K562 (cell line): ENCODE results near the gene MVD. TPM values are rescaled to one million over a fixed set of nuclear protein-coding genes. Genes with fewer than 3 reads are reported as not detected.

ENCODE experiments used
- ATAC-seq: fragments of 200-7000 bp; cut with Tn5 transposase; 3 replicates; pipeline ENCODE4 v1.9.1; 2020; ENCODE audit warnings: moderate library complexity
- BruUV-seq: library from RNA; stranded (reverse); fragments of 400-500 nt; replicated peaks from 2 replicates; lab custom pipeline; 2021; lab: Mats Ljungman, UMichigan
- CTCF ChIA-PET: fragments of 300-600 bp; formaldehyde crosslinking; extraction: SDS; loops from one replicate; lab custom pipeline; 2021; ENCODE audit warnings: low intra/inter-chr PET ratio; lab: Yijun Ruan, JAX
- POLR2A ChIA-PET: fragments of 300-600, 350-650 bp; sonication (Branson Sonifier 250); formaldehyde crosslinking; extraction: SDS; loops from one replicate; lab custom pipeline; 2021; ENCODE audit warnings: antibody characterized with exemption, inconsistent platforms; lab: Yijun Ruan, JAX
- DNase-seq, 4 experiments: peaks; one replicate each; pipeline versions ENCODE4 v3.0.0 to v3.0.0-alpha.2; 2011 to 2018; ENCODE audit warnings: low spot score in 3 of 4, mixed read lengths in 3 of 4; ENCODE audit errors: extremely low read depth in 1 of 4
- FAIRE-seq: peaks from 2 replicates; lab custom pipeline; 2011; peaks lifted over from hg19 to GRCh38; lab: Jason Lieb, UNC
- H2AFZ ChIP-seq: 2 replicates; pipeline ENCODE4 v1.6.0; 2011; ENCODE audit warnings: low read depth, low read length, control low read depth, inconsistent platforms
- H3K27ac ChIP-seq: fragments of 200-600 bp; 3 replicates; pipeline ENCODE4 v1.8.0; 2011; ENCODE audit warnings: low read depth, mild to moderate bottlenecking, control low read depth, inconsistent platforms, low read length, moderate library complexity, mixed read lengths; ENCODE audit errors: extremely low read depth
- H3K27me3 ChIP-seq, 2 experiments: fragments of 300-600 bp in 1 of 2; 2 replicates in 1 of 2; 3 replicates in 1 of 2; pipeline versions ENCODE4 v1.6.0 to v1.8.0; 2011; ENCODE audit warnings: inconsistent platforms in 2 of 2, low read length in 2 of 2, mild to moderate bottlenecking in 1 of 2, mixed read lengths in 1 of 2, moderate library complexity in 1 of 2; ENCODE audit not compliant: control insufficient read depth in 2 of 2, insufficient read depth in 2 of 2
- H3K36me3 ChIP-seq: fragments of 300-600 bp; 3 replicates; pipeline ENCODE4 v1.8.0; 2011; ENCODE audit warnings: mild to moderate bottlenecking, low read length, inconsistent platforms; ENCODE audit not compliant: control insufficient read depth, insufficient read depth
- H3K4me1 ChIP-seq, 2 experiments: fragments of 200-600 bp in 1 of 2; replicated peaks in 1 of 2; 2 replicates in 1 of 2; 3 replicates in 1 of 2; pipeline versions ENCODE4 v1.5.1 to v1.8.0; 2011; ENCODE audit warnings: inconsistent platforms in 2 of 2, low read length in 2 of 2, mild to moderate bottlenecking in 1 of 2, mixed read lengths in 1 of 2, moderate library complexity in 1 of 2; ENCODE audit not compliant: control insufficient read depth in 2 of 2, insufficient read depth in 2 of 2
- H3K4me2 ChIP-seq: 2 replicates; pipeline ENCODE4 v1.6.1; 2011; ENCODE audit warnings: low read length, control low read depth, inconsistent platforms, mixed read lengths; ENCODE audit not compliant: insufficient read depth
- H3K4me3 ChIP-seq: fragments of 200-600 bp; sonication (generic), shearing (Covaris generic); 2 replicates; pipeline ENCODE4 v1.5.1; 2016; ENCODE audit warnings: control low read depth, inconsistent platforms
- H3K79me2 ChIP-seq: fragments of 200-600 bp; 3 replicates; pipeline ENCODE4 v1.8.0; 2011; ENCODE audit warnings: low read length, inconsistent platforms; ENCODE audit not compliant: control insufficient read depth, insufficient read depth
- H3K9ac ChIP-seq, 2 experiments: 2 replicates each; pipeline versions ENCODE4 v1.6.0 to v1.6.1; 2011; ENCODE audit warnings: low read depth in 2 of 2, low read length in 2 of 2, control low read depth in 1 of 2, inconsistent platforms in 1 of 2, mild to moderate bottlenecking in 1 of 2, mixed read lengths in 1 of 2; ENCODE audit not compliant: insufficient read depth in 1 of 2
- H3K9me1 ChIP-seq: one replicate; pipeline ENCODE4 v1.6.0; 2011; ENCODE audit warnings: inconsistent platforms, mild to moderate bottlenecking, low read length, moderate library complexity; ENCODE audit not compliant: control insufficient read depth, insufficient read depth
- H3K9me3 ChIP-seq: replicated peaks from 2 replicates; pipeline ENCODE4 v1.5.1; 2011; ENCODE audit warnings: low read depth, low read length, inconsistent platforms; ENCODE audit not compliant: control insufficient read depth, insufficient read depth
- H4K20me1 ChIP-seq: replicated peaks from 2 replicates; pipeline ENCODE4 v1.6.1; 2011; ENCODE audit warnings: low read length, inconsistent platforms, mixed read lengths; ENCODE audit not compliant: control insufficient read depth, insufficient read depth
- EHMT2 ChIP-seq: fragments of 450-650 bp; IDR thresholded peaks from 2 replicates; pipeline ENCODE4 v1.6.1; 2018; ENCODE audit warnings: antibody characterized with exemption
- ETV6 ChIP-seq, 3 experiments: fragments of 150-350 bp in 1 of 3; sonication (generic) in 1 of 3; formaldehyde crosslinking in 1 of 3; IDR thresholded peaks; 2 replicates each; pipeline versions ENCODE4 v1.6.1 to v1.8.0; 2014 to 2022; ENCODE audit warnings: borderline replicate concordance in 2 of 3, low read depth in 2 of 3, antibody characterized with exemption in 1 of 3, low read length in 1 of 3, mild to moderate bottlenecking in 1 of 3, missing genetic modification reagents in 1 of 3
- FOXA1 ChIP-seq: fragments of 450-650 bp; IDR thresholded peaks from 2 replicates; pipeline ENCODE4 v1.6.1; 2016; ENCODE audit warnings: mild to moderate bottlenecking, borderline replicate concordance
- HDAC8 ChIP-seq: fragments of 450-650 bp; IDR thresholded peaks from 2 replicates; pipeline ENCODE4 v1.6.1; 2016; ENCODE audit warnings: mild to moderate bottlenecking, missing genetic modification characterization, moderate library complexity, missing compliant biosample characterization
- MAFF ChIP-seq: IDR thresholded peaks from 2 replicates; pipeline ENCODE4 v1.6.1; 2012; ENCODE audit warnings: low read length, improper control_type of control experiment
- NCOA1 ChIP-seq: fragments of 450-650 bp; IDR thresholded peaks from 2 replicates; pipeline ENCODE4 v1.6.1; 2016; ENCODE audit warnings: low read depth
- NFATC3 ChIP-seq: fragments of 450-650 bp; IDR thresholded peaks from 2 replicates; pipeline ENCODE4 v1.6.1; 2017; ENCODE audit warnings: mild to moderate bottlenecking
- POLR2B ChIP-seq: fragments of 450-650 bp; IDR thresholded peaks from 2 replicates; pipeline ENCODE4 v1.6.1; 2018; ENCODE audit warnings: low read depth; ENCODE audit not compliant: partially characterized antibody
- RBFOX2 ChIP-seq: fragments of 200-400 bp; formaldehyde crosslinking; IDR thresholded peaks from 2 replicates; pipeline ENCODE4 v1.6.1; 2017; ENCODE audit warnings: low read depth, mild to moderate bottlenecking, low read length, moderate library complexity
- SMAD4 ChIP-seq: fragments of 250-450 bp; sonication (Bioruptor Pico); conservative IDR thresholded peaks from 2 replicates; pipeline ENCODE4 v1.8.0; 2021; ENCODE audit warnings: inconsistent platforms, mild to moderate bottlenecking, moderate library complexity
- SNRNP70 ChIP-seq: fragments of 200-400 bp; formaldehyde crosslinking; optimal IDR thresholded peaks from 2 replicates; pipeline ENCODE3; 2017; ENCODE audit warnings: low read depth, low read length
- VEZF1 ChIP-seq: fragments of 200-800 bp; sonication (Bioruptor generic); IDR thresholded peaks from 2 replicates; pipeline ENCODE4 v1.6.1; 2017; ENCODE audit warnings: missing genetic modification characterization, missing compliant biosample characterization
- ZC3H4 ChIP-seq: sonication (generic); formaldehyde crosslinking; IDR thresholded peaks from 2 replicates; pipeline ENCODE4 v1.9.0; 2021; ENCODE audit warnings: missing genetic modification reagents, borderline replicate concordance
- ZNF184 ChIP-seq: sonication (generic); formaldehyde crosslinking; IDR thresholded peaks from 2 replicates; pipeline ENCODE4 v1.5.0; 2020; ENCODE audit warnings: missing genetic modification reagents
- WGBS: fragments of 100-300 bp; shearing (Covaris generic); methylation state at CpG from one replicate; pipeline ENCODE4 v1.1.6; 2016; ENCODE audit warnings: low coverage, mixed read lengths; ENCODE audit not compliant: insufficient coverage; ENCODE audit errors: missing lambda C conversion rate; 5-methylcytosine and 5-hydroxymethylcytosine counted together
- in situ Hi-C: fragments of 300-500 bp; cut with MboI; formaldehyde crosslinking; loops from 4 replicates; pipeline ENCODE4 v1.15.0; 2018; ENCODE audit warnings: inconsistent platforms, mixed read lengths
- intact Hi-C: fragments of 100-400 bp; cut with micrococcal nuclease; formaldehyde crosslinking; loops from 2 replicates; pipeline ENCODE4 v1.14.2; 2022
- polyA plus RNA-seq, 8 experiments: library from polyadenylated mRNA; depleted of rRNA in 4 of 8; stranded (reverse) in 5 of 8; unstranded in 3 of 8; fragments of >200 nt; fragmentation: Nextera tagmentation in 2 of 8; fragmentation: Illumina TruSeq in 1 of 8; extraction: Ambion mirVana in 2 of 8; extraction: Trizol in 1 of 8; gene quantifications; 2 replicates each; pipeline versions ENCODE4 v1.2.1 to v1.2.3, GENCODE V29; 2011 to 2014; ENCODE audit warnings: inconsistent platforms in 1 of 8, missing spikeins in 1 of 8
- total RNA-seq, 7 experiments: library from RNA; depleted of rRNA in 6 of 7; stranded (reverse); fragments of >200 nt in 6 of 7; fragmentation: Illumina TruSeq in 2 of 7; extraction: Trizol in 2 of 7; gene quantifications; 2 replicates each; pipeline versions ENCODE4 v1.2.1 to v1.2.3, GENCODE V29; 2011 to 2021; ENCODE audit warnings: low replicate concordance in 1 of 7
- TF ChIP-seq, protein P1 (sequence below): IDR thresholded peaks from 2 replicates; pipeline ENCODE4 v1.6.1; 2011; ENCODE audit not compliant: insufficient read length; ENCODE audit errors: extremely low read depth
- TF ChIP-seq, protein P2 (sequence below): fragments of 450-650 bp; formaldehyde crosslinking; IDR thresholded peaks from 2 replicates; pipeline ENCODE4 v1.4.0; 2020; ENCODE audit warnings: mild to moderate bottlenecking, moderate library complexity
- TF ChIP-seq, protein P3 (sequence below): sonication (generic); formaldehyde crosslinking; IDR thresholded peaks from 2 replicates; pipeline ENCODE4 v1.8.0; 2023; ENCODE audit warnings: mild to moderate bottlenecking, missing genetic modification reagents

MVD gene
- total and polyA plus RNA-seq, 9 of the 15 experiments (the other 6 are each of a cell fraction or from before 2014, with no cell fraction given), result 12.2 to 141 (median 45.3) TPM

- CTCF ChIA-PET, result no interaction called here
- no peak overlapping the region for H3K27ac ChIP-seq
- ATAC-seq, result no peak
- TF ChIP-seq FOXA1 (no peak), RBFOX2 (no peak), ZC3H4 (CRISPR knock-in tag) (no peak), EHMT2 (no peak), SMAD4 (no peak), ETV6 (IDR thresholded peaks at IDR 0.05; ENCODE audit: borderline replicate concordance in 1 of 2, low read depth in 2 of 2, low read length in 1 of 2) (no peak), ETV6 (CRISPR knock-in tag; IDR thresholded peaks at IDR 0.05; ENCODE audit: borderline replicate concordance) (no peak), ZNF184 (CRISPR knock-in tag) (no peak), NCOA1 (no peak), POLR2B (no peak), SNRNP70 (no peak), HDAC8 (tag) (no peak), NFATC3 (no peak), VEZF1 (CRISPR knock-in tag) (no peak), MAFF (no peak)
- TF ChIP-seq, protein P1, sequence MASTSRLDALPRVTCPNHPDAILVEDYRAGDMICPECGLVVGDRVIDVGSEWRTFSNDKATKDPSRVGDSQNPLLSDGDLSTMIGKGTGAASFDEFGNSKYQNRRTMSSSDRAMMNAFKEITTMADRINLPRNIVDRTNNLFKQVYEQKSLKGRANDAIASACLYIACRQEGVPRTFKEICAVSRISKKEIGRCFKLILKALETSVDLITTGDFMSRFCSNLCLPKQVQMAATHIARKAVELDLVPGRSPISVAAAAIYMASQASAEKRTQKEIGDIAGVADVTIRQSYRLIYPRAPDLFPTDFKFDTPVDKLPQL, result no peak
- TF ChIP-seq, protein P2, sequence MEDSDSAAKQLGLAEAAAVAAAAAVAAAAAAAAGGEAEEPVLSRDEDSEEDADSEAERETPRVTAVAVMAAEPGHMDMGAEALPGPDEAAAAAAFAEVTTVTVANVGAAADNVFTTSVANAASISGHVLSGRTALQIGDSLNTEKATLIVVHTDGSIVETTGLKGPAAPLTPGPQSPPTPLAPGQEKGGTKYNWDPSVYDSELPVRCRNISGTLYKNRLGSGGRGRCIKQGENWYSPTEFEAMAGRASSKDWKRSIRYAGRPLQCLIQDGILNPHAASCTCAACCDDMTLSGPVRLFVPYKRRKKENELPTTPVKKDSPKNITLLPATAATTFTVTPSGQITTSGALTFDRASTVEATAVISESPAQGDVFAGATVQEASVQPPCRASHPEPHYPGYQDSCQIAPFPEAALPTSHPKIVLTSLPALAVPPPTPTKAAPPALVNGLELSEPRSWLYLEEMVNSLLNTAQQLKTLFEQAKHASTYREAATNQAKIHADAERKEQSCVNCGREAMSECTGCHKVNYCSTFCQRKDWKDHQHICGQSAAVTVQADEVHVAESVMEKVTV (CRISPR knock-in tag), result no peak
- TF ChIP-seq, protein P3, sequence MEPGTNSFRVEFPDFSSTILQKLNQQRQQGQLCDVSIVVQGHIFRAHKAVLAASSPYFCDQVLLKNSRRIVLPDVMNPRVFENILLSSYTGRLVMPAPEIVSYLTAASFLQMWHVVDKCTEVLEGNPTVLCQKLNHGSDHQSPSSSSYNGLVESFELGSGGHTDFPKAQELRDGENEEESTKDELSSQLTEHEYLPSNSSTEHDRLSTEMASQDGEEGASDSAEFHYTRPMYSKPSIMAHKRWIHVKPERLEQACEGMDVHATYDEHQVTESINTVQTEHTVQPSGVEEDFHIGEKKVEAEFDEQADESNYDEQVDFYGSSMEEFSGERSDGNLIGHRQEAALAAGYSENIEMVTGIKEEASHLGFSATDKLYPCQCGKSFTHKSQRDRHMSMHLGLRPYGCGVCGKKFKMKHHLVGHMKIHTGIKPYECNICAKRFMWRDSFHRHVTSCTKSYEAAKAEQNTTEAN (CRISPR knock-in tag), result no peak
- TF ChIP-seq, all 486 proteins: peak for 0
- Histone ChIP-seq H3K79me2 (no peaks in the 10 kb centered on the region), H3K4me1 (peaks cover 18 to 81% of the 10 kb centered on the region in 2 experiments), H3K9me3 (no peaks in the 10 kb centered on the region), H2AFZ (no peak overlapping the region), H3K9ac (no peak overlapping the region; a peak in 1 of 4 replicates), H4K20me1 (peaks cover 10% of the 10 kb centered on the region; the same call in 1 of the 2 replicates), H3K4me3 (no peak overlapping the region), H3K36me3 (peaks cover 26% of the 10 kb centered on the region; the same call in 1 of the 3 replicates), H3K27me3 (peaks cover 13 to 18% of the 10 kb centered on the region in 2 experiments; a peak in 3 of 5 replicates), H3K4me2 (no peak overlapping the region), H3K9me1 (no peaks in the 10 kb centered on the region)
- POLR2A ChIA-PET, result no interaction called here
- 84% methylated on average over 13 of the region's 17 CpGs for WGBS
- FAIRE-seq (no peak), DNase-seq (no peak)
- in situ Hi-C loops (no loop called here), intact Hi-C loops (no loop called here)
- no TSS peak for BruUV-seq
Measured at GRCh38 chr16:88635671-88636319, 27.1 kb downstream of the MVD start.
